Choroid plexus epithelial cell (primary cell): ENCODE results near the gene NTRK1.

Source experiments
- DNase-seq: peaks from one replicate; pipeline ENCODE4 v3.0.0-alpha.2; 2010; ENCODE audit warnings: low read depth
- H3K4me3 ChIP-seq: 2 replicates; pipeline ENCODE4 v1.5.1; 2011; ENCODE audit warnings: low read depth, mild to moderate bottlenecking, control low read depth, low read length, moderate library complexity
- CTCF ChIP-seq: conservative IDR thresholded peaks from 2 replicates; pipeline ENCODE4 v1.5.1; 2011; ENCODE audit warnings: low read depth, mild to moderate bottlenecking, control low read depth, inconsistent platforms, low read length, moderate library complexity

Gene NTRK1

GRCh38 chr1:156826630-156827029, 34.0 kb upstream of the NTRK1 start:
- no peak overlapping the region for H3K4me3 ChIP-seq
- DNase-seq: peak; percentile 24
- TF ChIP-seq CTCF: no peak

DNA sequence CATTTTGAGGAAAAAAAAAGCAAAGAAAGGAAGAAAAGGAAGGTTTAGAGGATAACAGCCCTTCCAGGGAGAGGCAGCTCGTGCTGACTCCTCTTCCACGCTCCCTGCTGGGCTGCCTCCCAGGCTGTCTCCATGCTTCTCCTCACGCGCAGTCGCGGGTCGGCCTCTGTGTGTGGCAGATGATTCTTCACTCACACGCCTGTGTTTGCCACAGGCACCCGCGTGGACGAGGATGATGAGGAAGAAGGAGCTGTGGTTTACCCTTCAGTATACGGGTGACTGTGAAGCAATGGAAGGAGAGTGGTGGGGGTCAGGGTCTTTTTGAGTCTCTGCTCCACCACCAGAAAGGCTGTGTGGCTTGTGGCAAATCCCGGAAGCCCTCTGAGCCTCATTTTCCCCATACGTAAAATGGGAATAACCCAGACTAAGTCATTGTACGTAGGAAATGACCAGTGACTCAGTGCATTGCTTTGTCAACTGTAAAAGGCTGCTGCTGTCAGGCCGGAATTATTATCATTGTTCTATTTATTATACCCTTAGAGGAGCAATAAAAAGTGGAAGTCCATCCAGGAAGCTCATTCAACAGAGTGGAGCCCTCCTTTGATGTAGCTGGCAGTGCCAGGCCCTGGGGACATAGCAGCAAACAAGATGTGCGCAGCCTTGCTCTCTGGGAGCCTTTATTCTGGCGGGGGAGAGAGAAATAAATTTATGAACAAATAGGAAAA, 32.1 kb upstream of the NTRK1 start:
- DNase-seq: no peak
- TF ChIP-seq CTCF: no peak
- H3K4me3 ChIP-seq: no peak overlapping the region

- DNase-seq: no peak
- no peak overlapping the region for H3K4me3 ChIP-seq
- TF ChIP-seq CTCF: no peak
Observed at GRCh38 chr1:156832434-156832833, 28.2 kb upstream of the NTRK1 start.

DNA sequence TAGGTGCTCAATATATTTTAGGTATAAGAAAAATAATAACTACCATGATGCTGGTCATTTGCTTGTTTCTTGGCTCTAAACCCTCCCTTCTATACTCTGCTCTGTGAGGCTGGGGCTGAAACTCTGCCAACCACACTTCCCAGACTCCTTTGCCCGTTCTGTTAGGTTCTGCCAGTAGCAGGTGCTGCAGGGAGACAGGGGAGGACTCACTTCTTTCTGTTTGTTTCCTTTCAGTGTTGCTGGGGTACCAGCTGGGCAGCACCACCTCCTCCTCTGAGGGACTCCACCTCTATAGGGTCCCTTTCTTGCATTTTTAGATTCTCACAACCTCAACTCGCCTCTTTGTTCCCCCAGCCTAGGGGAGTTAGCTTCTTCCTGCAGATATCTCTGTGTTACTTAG, 27.1 kb upstream of the NTRK1 start:
- no peak overlapping the region for H3K4me3 ChIP-seq
- no peak for TF ChIP-seq CTCF
- no peak for DNase-seq

GRCh38 chr1:156834322-156834721, 26.3 kb upstream of the NTRK1 start:
- TF ChIP-seq CTCF: no peak
- DNase-seq: no peak
- H3K4me3 ChIP-seq: no peak overlapping the region

DNA sequence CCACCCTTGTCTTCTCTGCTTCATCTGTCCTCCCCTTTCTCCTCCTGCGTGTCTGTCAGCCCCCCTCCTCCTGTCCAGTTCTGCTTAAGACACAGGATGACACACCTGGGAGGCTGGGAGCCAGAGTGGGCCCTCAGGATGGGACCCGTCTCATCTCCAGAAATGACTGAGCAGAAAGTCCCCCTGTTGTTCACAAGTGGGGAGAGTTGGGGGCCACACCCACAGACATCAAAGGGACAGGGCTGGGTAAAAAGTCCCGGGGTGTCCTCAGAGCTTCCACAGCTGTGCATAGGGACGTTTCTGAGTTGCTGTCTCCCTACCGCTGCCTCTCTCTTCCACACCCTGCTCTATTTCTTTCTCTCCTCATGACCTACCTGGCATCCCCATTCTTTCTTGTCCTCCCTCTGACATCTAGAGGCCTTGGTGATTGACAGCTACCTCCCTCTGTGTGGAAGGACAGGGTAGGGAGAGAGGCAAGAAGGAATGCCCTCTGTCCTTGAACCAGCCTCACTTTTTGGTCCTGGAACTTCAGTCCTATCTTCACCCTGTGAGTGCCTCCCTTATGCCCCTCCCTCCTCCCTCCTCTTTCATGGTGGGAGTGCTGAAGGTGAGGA, 24.5 kb upstream of the NTRK1 start:
- no peak overlapping the region for H3K4me3 ChIP-seq
- no peak for DNase-seq
- TF ChIP-seq CTCF: no peak

DNA sequence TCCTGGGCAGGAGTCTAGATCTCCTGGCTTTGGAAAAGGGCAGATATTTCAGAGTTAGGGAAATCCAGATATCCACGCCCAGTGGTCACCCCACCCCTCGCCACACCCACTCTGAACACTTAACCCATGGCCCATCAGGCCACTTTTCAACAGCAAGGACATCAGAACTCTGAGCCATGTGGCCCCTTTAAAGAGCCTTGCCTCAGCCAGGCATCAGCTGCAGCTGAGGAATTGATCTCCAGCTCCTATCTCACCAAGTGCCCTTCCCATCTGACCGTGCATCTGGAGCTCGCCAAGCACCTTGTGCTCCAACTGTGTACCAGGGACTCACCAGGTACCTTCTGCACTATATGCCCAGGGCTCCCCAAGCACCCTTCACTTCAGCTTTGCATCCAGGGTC, 23.8 kb upstream of the NTRK1 start:
- H3K4me3 ChIP-seq: no peak overlapping the region
- no peak for TF ChIP-seq CTCF
- DNase-seq: no peak
